Subcutaneous adipose tissue (tissue), 4 donors: Measurements from ENCODE around the gene BMP5. TPM values are rescaled to one million over a fixed set of nuclear protein-coding genes. Genes with fewer than 3 reads are reported as not detected.

ENCODE experiments used
- CTCF ChIP-seq: fragments of 450-650 bp; IDR thresholded peaks from one replicate; pipeline ENCODE4 v1.5.1; 2016; ENCODE audit warnings: low read depth, mild to moderate bottlenecking, control low read depth, antibody characterized with exemption, moderate library complexity
- total RNA-seq, 4 donors: library from RNA; depleted of rRNA; stranded (reverse); fragments of >200 nt; gene quantifications; one replicate each; pipeline ENCODE4 v1.1.0, GENCODE V29; 2016

BMP5 gene
- total RNA-seq, 4 donors from 2014 or later, result 2.6 to 5.8 (median 2.9) TPM; not detected in 1

GRCh38 chr6:55748880-55749279, 126.5 kb downstream of the BMP5 start:
- no peak for TF ChIP-seq CTCF

GRCh38 chr6:55746473-55746872, 128.9 kb downstream of the BMP5 start:
- TF ChIP-seq CTCF, result no peak

GRCh38 chr6:55734256-55734655, 141.1 kb downstream of the BMP5 start:
- no peak for TF ChIP-seq CTCF

- no peak for TF ChIP-seq CTCF
Measured at GRCh38 chr6:55729665-55730064, 145.7 kb downstream of the BMP5 start.

- TF ChIP-seq CTCF, result no peak
Measured at GRCh38 chr6:55726144-55726543, 149.2 kb downstream of the BMP5 start.

GRCh38 chr6:55714831-55715230, 160.6 kb downstream of the BMP5 start:
- TF ChIP-seq CTCF, result no peak

GRCh38 chr6:55713436-55713835, 162.0 kb downstream of the BMP5 start:
- TF ChIP-seq CTCF, result no peak
